ENCODE data around the gene ZHX3.

ZHX3 gene

DNA sequence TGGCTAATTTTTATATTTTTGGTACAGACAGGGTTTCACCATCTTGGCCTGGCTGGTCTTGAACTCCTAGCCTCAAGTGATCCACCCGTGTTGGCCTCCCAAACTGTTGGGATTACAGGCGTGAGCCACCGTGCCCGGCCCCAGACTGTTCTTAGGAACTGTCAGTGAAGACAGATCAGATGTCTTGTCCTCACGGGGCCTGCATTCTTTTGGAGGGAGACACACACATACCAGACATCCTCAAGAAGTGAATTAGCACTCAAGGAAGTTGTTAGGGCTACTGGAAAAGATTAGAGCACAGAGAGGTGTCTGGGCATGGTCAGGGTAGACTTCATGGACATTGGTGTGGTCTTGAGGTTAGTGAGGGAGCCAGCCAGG is 12.8 kb upstream of the ZHX3 start:
- no peak for DNase-seq (ENCODE audit: low read depth)
- no peak overlapping the region for H3K4me3 ChIP-seq (ENCODE audit: low read length)
- TF ChIP-seq, protein P1, sequence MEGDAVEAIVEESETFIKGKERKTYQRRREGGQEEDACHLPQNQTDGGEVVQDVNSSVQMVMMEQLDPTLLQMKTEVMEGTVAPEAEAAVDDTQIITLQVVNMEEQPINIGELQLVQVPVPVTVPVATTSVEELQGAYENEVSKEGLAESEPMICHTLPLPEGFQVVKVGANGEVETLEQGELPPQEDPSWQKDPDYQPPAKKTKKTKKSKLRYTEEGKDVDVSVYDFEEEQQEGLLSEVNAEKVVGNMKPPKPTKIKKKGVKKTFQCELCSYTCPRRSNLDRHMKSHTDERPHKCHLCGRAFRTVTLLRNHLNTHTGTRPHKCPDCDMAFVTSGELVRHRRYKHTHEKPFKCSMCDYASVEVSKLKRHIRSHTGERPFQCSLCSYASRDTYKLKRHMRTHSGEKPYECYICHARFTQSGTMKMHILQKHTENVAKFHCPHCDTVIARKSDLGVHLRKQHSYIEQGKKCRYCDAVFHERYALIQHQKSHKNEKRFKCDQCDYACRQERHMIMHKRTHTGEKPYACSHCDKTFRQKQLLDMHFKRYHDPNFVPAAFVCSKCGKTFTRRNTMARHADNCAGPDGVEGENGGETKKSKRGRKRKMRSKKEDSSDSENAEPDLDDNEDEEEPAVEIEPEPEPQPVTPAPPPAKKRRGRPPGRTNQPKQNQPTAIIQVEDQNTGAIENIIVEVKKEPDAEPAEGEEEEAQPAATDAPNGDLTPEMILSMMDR (conservative IDR thresholded peaks at IDR 0.05; ENCODE audit: low read depth, low read length): no peak

DNA sequence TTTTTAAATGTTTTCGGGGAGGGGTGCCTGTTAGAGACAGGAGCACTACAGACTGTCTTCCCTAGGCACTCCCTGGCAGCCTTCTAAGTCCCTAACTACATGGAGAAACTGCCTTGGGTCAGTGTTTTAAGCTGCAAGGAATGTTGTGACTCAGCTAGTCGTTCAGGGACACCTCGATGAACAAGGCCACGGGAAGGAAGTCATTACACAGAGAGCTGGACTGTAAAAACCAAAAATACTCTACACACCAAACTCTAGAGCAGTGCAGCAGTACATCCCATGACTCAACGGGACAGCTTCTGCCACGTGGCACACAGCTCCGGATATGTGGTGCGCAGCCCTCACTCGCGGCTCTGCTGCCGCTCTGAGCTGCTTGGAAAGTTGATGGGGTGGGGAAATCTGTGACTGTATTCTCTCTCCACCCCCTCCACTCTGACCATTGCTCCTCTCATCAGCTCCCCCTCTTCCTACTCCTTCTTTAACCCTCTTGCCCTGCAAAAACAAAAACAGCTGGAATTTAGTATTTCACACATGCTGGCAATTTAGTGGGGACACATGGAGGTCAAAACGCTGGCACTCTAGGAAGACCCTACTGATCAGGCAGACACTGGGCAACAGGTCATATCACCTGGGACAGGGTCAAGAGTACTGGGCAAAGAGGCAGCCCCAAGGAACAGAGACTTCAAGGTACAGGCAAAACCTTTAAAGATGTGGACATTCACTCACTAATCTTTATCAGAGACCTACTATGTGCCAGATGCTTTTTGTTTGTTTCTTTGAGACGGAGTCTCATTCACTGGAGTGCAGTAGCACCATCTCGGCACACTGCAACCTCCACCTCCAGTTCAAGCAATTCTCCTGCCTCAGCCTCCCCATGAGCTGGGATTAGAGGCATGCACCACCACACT is 12.2 kb upstream of the ZHX3 start:
- DNase-seq (ENCODE audit: low read depth): peak; percentile 94
- TF ChIP-seq, protein P1 (conservative IDR thresholded peaks at IDR 0.05; ENCODE audit: low read depth, low read length): no peak
- H3K4me3 ChIP-seq (ENCODE audit: low read length): peak overlapping the region; percentile 8

DNA sequence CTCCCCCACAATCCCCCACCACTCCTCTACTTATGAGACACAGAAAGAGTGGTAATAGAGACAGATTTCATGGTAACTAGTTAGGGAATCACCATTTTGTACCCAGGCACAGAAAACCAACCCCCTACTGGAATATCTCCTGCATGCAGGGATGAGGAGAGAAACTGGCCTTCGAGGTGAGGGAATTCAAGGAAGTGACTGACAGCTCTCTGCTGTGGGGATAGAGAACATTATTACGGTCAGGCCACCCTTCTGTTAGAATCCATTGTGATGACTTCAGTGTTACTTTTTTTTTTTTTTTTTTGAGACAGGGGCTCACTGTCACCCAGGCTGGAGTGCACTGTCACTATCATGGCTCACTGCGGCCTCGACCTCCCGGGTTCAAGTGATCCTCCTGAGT is 9.6 kb upstream of the ZHX3 start:
- no peak overlapping the region for H3K4me3 ChIP-seq (ENCODE audit: low read length)
- TF ChIP-seq, protein P1 (conservative IDR thresholded peaks at IDR 0.05; ENCODE audit: low read depth, low read length): no peak

DNA sequence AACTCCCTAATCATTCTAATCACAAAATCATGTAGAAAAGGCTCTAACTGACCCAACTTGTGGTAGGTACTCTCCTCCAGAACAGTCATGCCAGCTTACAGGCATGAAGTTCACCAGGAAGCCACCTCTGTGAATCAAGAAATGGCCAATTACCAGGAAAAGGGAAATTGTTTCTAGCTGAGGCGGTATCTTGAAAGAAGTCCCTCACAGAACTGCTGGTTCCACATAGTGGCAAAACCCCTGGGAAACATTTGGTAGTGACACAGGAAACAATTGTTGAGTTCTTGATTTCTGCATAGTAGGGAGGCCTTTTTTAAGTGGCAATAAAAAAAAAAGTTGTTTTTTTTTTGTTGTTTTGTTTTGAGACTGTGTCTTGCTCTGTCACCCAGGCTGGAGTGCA is 3.4 kb upstream of the ZHX3 start:
- H3K4me3 ChIP-seq (ENCODE audit: low read length): no peak overlapping the region
- TF ChIP-seq, protein P1 (conservative IDR thresholded peaks at IDR 0.05; ENCODE audit: low read depth, low read length): no peak
- no peak for DNase-seq (ENCODE audit: low read depth)

More for the DNA sequence above, 9.6 kb upstream of the ZHX3 start:
- no peak for DNase-seq (ENCODE audit: low read depth)

DNA sequence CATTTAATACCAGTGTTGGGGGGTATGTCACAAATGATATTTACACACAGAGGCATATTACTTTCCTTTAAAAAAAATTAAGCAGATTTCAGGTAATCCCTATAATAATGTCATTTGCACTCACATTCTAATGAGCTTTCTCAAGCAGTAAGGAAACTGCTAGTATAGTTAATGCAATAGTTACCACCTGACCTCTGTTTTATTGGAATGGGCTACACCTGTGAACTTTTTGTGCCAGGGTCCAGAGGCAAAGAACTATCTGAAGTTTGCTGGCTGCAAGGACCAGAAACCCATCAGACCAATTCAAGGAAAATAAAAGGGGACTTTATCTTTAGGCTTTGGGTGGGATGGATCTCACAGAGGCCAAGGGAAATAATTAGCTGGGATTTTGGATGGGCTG is 2.9 kb upstream of the ZHX3 start:
- no peak for DNase-seq (ENCODE audit: low read depth)
- TF ChIP-seq, protein P1 (conservative IDR thresholded peaks at IDR 0.05; ENCODE audit: low read depth, low read length): no peak
- H3K4me3 ChIP-seq (ENCODE audit: low read length): no peak overlapping the region

DNA sequence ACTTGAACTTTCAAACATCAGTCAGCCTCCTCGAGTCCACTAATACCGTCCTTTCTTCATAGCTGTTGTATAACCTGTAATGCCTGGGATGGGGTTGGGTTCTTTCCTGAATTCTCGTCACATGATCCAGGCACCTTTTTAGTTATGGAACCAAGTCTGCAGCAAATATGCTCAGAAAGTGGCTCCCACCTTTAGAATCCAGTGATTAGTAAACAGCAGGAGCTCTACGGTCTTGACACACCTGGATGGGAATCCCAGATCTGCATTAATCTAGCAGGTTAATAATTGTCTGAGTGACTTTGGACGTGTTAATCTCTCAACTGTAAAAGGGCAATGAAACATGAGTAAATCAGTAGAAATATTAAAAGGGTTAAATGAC is 729 bp upstream of the ZHX3 start:
- TF ChIP-seq, protein P1 (conservative IDR thresholded peaks at IDR 0.05; ENCODE audit: low read depth, low read length): no peak
- no peak for DNase-seq (ENCODE audit: low read depth)
- peak overlapping the region; percentile 59 for H3K4me3 ChIP-seq (ENCODE audit: low read length)

Data from retinal pigment epithelial cell (primary cell).